T-helper 1 cell (primary cell): ENCODE measurements around the gene TIMM10B.
"Not testable (repeated sequence)": the region's sequence is repeated elsewhere in the genome, so short reads cannot be mapped to it uniquely, and the experiment has no call there.

Experiments
- DNase-seq, 5 donors: peaks; one replicate each; pipeline ENCODE4 v3.0.0-alpha.2; 2012 to 2020

TIMM10B gene

GRCh38 chr11:6516865-6517264 is 35.6 kb downstream of the TIMM10B start:
- DNase-seq, result no peak

- DNase-seq, result no peak
These were observed 39.0 kb downstream of the TIMM10B start for GRCh38 chr11:6520265-6520664.

- not testable (repeated sequence) for DNase-seq
These were observed 40.6 kb downstream of the TIMM10B start for GRCh38 chr11:6521946-6522345.

- DNase-seq, result no peak
These were observed 42.0 kb downstream of the TIMM10B start for GRCh38 chr11:6523253-6523652.

- DNase-seq, result no peak
These were observed 45.3 kb downstream of the TIMM10B start for GRCh38 chr11:6526411-6527135.

- no peak for DNase-seq
These were observed 48.0 kb downstream of the TIMM10B start for GRCh38 chr11:6529266-6529665.

- no peak for DNase-seq
These were observed 49.5 kb downstream of the TIMM10B start for GRCh38 chr11:6530848-6531247.

GRCh38 chr11:6531267-6531752 is 50.0 kb downstream of the TIMM10B start:
- DNase-seq, result peak in 2 of 5 donors; percentile 13 to 48
